PC-3 (cell line): ENCODE results near the gene COL9A3. TPM values are rescaled to one million over a fixed set of nuclear protein-coding genes. Genes with fewer than 3 reads are reported as not detected.
A peak's percentile ranks its signal among the peaks of the same experiment; 100 is the strongest.

Experiments
- ATAC-seq: fragments of 200-7000 bp; cut with Tn5 transposase; 2 replicates; pipeline ENCODE4 v1.9.1; 2020; ENCODE audit warnings: mild to moderate bottlenecking, moderate library complexity
- BruUV-seq: library from RNA; stranded (reverse); fragments of 400-500 nt; replicated peaks from 2 replicates; lab custom pipeline; 2021; lab: Mats Ljungman, UMichigan
- CTCF ChIA-PET: fragments of 300-600 bp; sonication (Branson Sonifier 250); formaldehyde crosslinking; loops from one replicate; lab custom pipeline; 2022; ENCODE audit warnings: antibody characterized with exemption; lab: Charles Lee
- POLR2A ChIA-PET: fragments of 300-600 bp; sonication (Branson Sonifier 250); formaldehyde crosslinking; loops from one replicate; lab custom pipeline; 2022; ENCODE audit warnings: antibody characterized with exemption; ENCODE audit not compliant: unreplicated experiment; lab: Charles Lee
- DNase-seq: peaks from one replicate; pipeline ENCODE4 v3.0.0-alpha.2; 2015
- H2AFZ ChIP-seq: fragments of 300-600 bp; sonication (generic); 2 replicates; pipeline ENCODE4 v1.6.0; 2016; ENCODE audit warnings: antibody characterized with exemption, low read length
- H3F3A ChIP-seq: fragments of 300-600 bp; sonication (generic); one replicate; pipeline ENCODE4 v1.6.0; 2017; ENCODE audit warnings: antibody characterized with exemption, low read length, control low read depth, mild to moderate bottlenecking; ENCODE audit not compliant: unreplicated experiment
- H3K27ac ChIP-seq: fragments of 300-600 bp; sonication (generic); 2 replicates; pipeline ENCODE4 v1.5.1; 2016; ENCODE audit warnings: mild to moderate bottlenecking, low read length
- H3K27me3 ChIP-seq: fragments of 300-600 bp; sonication (generic); 2 replicates; pipeline ENCODE4 v1.6.1; 2016; ENCODE audit warnings: low read length, mixed read lengths
- H3K36me3 ChIP-seq: fragments of 300-600 bp; sonication (generic); 2 replicates; pipeline ENCODE4 v1.6.1; 2016; ENCODE audit warnings: low read depth, mixed run types, low read length, mixed read lengths
- H3K4me1 ChIP-seq: fragments of 300-600 bp; sonication (generic); 2 replicates; pipeline ENCODE4 v1.5.1; 2016; ENCODE audit warnings: low read length; ENCODE audit not compliant: insufficient read depth
- H3K4me2 ChIP-seq: fragments of 300-600 bp; sonication (generic); 2 replicates; pipeline ENCODE4 v1.6.0; 2016; ENCODE audit warnings: low read length
- H3K4me3 ChIP-seq: fragments of 300-600 bp; sonication (generic); 2 replicates; pipeline ENCODE4 v1.5.1; 2016; ENCODE audit warnings: mild to moderate bottlenecking, low read length, mixed read lengths
- H3K79me2 ChIP-seq: fragments of 300-600 bp; sonication (generic); 2 replicates; pipeline ENCODE4 v1.6.1; 2017; ENCODE audit warnings: low read length, mixed read lengths
- H3K9ac ChIP-seq: fragments of 300-600 bp; sonication (generic); 2 replicates; pipeline ENCODE4 v1.6.0; 2016; ENCODE audit warnings: mild to moderate bottlenecking, low read length
- H3K9me2 ChIP-seq: fragments of 300-600 bp; sonication (generic); replicated peaks from 2 replicates; pipeline ENCODE4 v1.6.1; 2016; ENCODE audit warnings: mixed run types, low read length, mixed read lengths
- H3K9me3 ChIP-seq: fragments of 300-600 bp; sonication (generic); 2 replicates; pipeline ENCODE4 v1.6.1; 2016; ENCODE audit warnings: low read length, mixed read lengths
- H4K20me1 ChIP-seq: fragments of 300-600 bp; sonication (generic); 2 replicates; pipeline ENCODE4 v1.6.1; 2016; ENCODE audit warnings: low read length, mixed read lengths
- EZH2 ChIP-seq: fragments of 300-600 bp; sonication (generic); IDR thresholded peaks from one replicate; pipeline ENCODE4 v1.6.1; 2017; ENCODE audit warnings: antibody characterized with exemption, mild to moderate bottlenecking, low read length; ENCODE audit not compliant: unreplicated experiment
- EZH2phosphoT487 ChIP-seq: fragments of 300-600 bp; sonication (generic); IDR thresholded peaks from 2 replicates; pipeline ENCODE4 v1.6.1; 2018; ENCODE audit warnings: mild to moderate bottlenecking, antibody characterized with exemption, low read length, borderline replicate concordance
- intact Hi-C: fragments of 100-400 bp; cut with micrococcal nuclease; formaldehyde crosslinking; loops from 2 replicates; pipeline ENCODE4 v1.9.0; 2023
- total RNA-seq: library from RNA; depleted of rRNA; stranded (reverse); fragments of >200 nt; gene quantifications from 2 replicates; pipeline ENCODE4 v1.2.3, GENCODE V29; 2014
- TF ChIP-seq, protein P1 (sequence below): fragments of 300-600 bp; sonication (generic); conservative IDR thresholded peaks from 2 replicates; pipeline ENCODE4 v1.5.1; 2017; ENCODE audit warnings: antibody characterized with exemption, low read depth, mild to moderate bottlenecking, low read length

COL9A3 gene
- total RNA-seq, 1 experiment from 2014 or later = 14.3 TPM

DNA sequence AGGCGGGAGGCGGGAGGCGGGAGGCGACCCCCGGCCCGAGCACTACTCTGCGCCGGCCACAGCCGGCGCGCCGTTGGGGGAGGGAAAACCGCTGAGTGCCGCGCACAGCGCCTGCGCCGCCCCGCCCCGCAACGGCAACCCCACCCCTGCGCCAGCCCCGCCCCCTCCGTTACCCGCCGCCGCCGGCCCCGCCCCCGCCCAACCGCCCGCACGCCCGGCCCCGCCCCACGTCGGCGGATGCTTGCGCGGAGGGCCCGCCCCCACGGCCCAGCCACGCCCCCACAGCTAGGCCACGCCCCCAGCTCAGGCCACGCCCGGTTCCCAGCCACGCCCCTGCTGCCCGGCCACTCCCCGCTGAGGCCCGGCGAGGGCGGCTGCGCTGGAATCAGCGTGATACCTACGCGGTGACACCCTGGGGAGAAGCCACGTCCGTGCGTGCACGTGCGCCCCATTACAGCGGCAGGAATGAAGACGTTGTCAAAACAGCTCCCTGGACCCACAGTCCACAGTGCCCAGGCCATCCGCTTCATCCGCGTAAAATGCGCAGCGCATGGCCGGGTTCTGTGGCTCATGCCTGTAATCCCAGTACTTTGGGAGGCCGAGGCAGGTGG lies 45.0 kb downstream of the COL9A3 start, which contains the start of gene TCFL5:
Gene TCFL5, minus strand, starts transcription at position 97 of the 611 bp plus-strand sequence. CDS start 152 bp downstream, outside the sequence.
- ChIA-PET CTCF (interaction anchor here (0.6 to 1.1 kb wide), 5 partner anchors 14 to 959 kb away, joined by 4 to 8 read pairs (median 6); no protein-coding TSS in a partner anchor), POLR2A (interaction anchor here (0.6 kb wide), 1 partner anchor 37 kb away, joined by 5 read pairs; no protein-coding TSS in a partner anchor)
- Histone ChIP-seq H3K36me3 (no peaks in the 10 kb centered on the region), H3K9ac (peak within 1 kb of the TSS; percentile 76), H3K79me2 (peaks cover 37% of the 10 kb centered on the region), H3K9me2 (no peaks in the 10 kb centered on the region), H3K4me2 (peak within 1 kb of the TSS; percentile 98), H3F3A (no peaks in the 10 kb centered on the region), H3K4me1 (peaks cover 16% of the 10 kb centered on the region), H3K27me3 (no peaks in the 10 kb centered on the region), H4K20me1 (peaks cover 13% of the 10 kb centered on the region), H2AFZ (peak within 1 kb of the TSS; percentile 68), H3K9me3 (no peaks in the 10 kb centered on the region), H3K4me3 (peak within 1 kb of the TSS; percentile 81), H3K27ac (no peak within 1 kb of the TSS)
- no TSS peak for BruUV-seq
- intact Hi-C loops = no loop called here
- ATAC-seq = peak; percentile 80
- TF ChIP-seq, protein P1, sequence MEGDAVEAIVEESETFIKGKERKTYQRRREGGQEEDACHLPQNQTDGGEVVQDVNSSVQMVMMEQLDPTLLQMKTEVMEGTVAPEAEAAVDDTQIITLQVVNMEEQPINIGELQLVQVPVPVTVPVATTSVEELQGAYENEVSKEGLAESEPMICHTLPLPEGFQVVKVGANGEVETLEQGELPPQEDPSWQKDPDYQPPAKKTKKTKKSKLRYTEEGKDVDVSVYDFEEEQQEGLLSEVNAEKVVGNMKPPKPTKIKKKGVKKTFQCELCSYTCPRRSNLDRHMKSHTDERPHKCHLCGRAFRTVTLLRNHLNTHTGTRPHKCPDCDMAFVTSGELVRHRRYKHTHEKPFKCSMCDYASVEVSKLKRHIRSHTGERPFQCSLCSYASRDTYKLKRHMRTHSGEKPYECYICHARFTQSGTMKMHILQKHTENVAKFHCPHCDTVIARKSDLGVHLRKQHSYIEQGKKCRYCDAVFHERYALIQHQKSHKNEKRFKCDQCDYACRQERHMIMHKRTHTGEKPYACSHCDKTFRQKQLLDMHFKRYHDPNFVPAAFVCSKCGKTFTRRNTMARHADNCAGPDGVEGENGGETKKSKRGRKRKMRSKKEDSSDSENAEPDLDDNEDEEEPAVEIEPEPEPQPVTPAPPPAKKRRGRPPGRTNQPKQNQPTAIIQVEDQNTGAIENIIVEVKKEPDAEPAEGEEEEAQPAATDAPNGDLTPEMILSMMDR = no peak
- no peak for TF ChIP-seq EZH2
- TF ChIP-seq EZH2phosphoT487 = no peak
- DNase-seq = peak; percentile 84

DNA sequence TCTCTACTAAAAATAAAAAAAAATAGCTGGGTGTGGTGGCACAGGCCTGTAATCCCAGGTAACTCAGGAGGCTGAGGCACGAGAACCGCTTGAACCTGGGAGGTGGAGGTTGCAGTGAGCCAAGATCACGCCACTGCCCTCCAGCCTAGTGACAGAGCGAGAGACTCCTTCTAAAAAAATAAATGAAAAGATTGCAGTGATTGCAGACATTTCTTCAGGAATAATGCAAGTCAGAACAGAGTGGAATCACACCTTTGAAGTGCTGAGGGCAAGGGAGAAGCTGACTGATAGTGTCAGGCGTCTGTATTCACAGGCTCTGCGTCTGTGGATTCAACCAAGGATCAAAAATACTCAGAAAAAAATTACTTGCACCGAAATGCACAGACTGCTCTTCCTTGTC lies 47.4 kb downstream of the COL9A3 start:
- Histone ChIP-seq H3K36me3 (no peaks in the 10 kb centered on the region), H3K9ac (no peak overlapping the region), H4K20me1 (peaks cover 9% of the 10 kb centered on the region; the same call in 1 of the 2 replicates), H2AFZ (no peak overlapping the region), H3F3A (no peaks in the 10 kb centered on the region), H3K4me3 (no peak overlapping the region), H3K27me3 (no peaks in the 10 kb centered on the region), H3K4me1 (peaks cover 10% of the 10 kb centered on the region), H3K27ac (no peak overlapping the region), H3K9me2 (no peaks in the 10 kb centered on the region), H3K4me2 (no peak overlapping the region), H3K9me3 (no peaks in the 10 kb centered on the region), H3K79me2 (peaks cover 16% of the 10 kb centered on the region)
- no TSS peak for BruUV-seq
- TF ChIP-seq EZH2 (no peak), EZH2phosphoT487 (no peak)
- TF ChIP-seq, protein P1 = no peak
- no peak for ATAC-seq
- ChIA-PET CTCF (no interaction called here), POLR2A (no interaction called here)
- no peak for DNase-seq
- intact Hi-C loops = no loop called here
